ENCODE measurements around the gene ARHGEF38.

- TF ChIP-seq CTCF (IDR thresholded peaks at IDR 0.05) (no peak), POLR2A (IDR thresholded peaks at IDR 0.05) (no peak)
Measured at GRCh38 chr4:105714932-105715331, 162.5 kb downstream of the ARHGEF38 start.

Data from heart left ventricle (tissue), 13 donors.